Spinal cord (tissue), 10 donors: ENCODE measurements around the gene REM2. TPM values are rescaled to one million over a fixed set of nuclear protein-coding genes. Genes with fewer than 3 reads are reported as not detected.
"Not testable (repeated sequence)": the region's sequence is repeated elsewhere in the genome, so short reads cannot be mapped to it uniquely, and the experiment has no call there.

Source experiments
- DNase-seq, 6 donors: peaks; one replicate each; pipeline versions ENCODE4 v3.0.0 to v3.0.0-alpha.2; 2013 to 2015; ENCODE audit warnings: low spot score in 6 of 6, low read depth in 4 of 6
- H3K27ac ChIP-seq: one replicate; pipeline ENCODE4 v1.5.1; 2013; ENCODE audit warnings: low read depth, low read length, control low read depth
- H3K27me3 ChIP-seq: one replicate; pipeline ENCODE4 v1.6.1; 2013; ENCODE audit warnings: low read length; ENCODE audit not compliant: control insufficient read depth, insufficient read depth
- H3K36me3 ChIP-seq: one replicate; pipeline ENCODE4 v1.6.1; 2013; ENCODE audit warnings: low read length; ENCODE audit not compliant: control insufficient read depth, insufficient read depth
- H3K4me1 ChIP-seq: one replicate; pipeline ENCODE4 v1.6.1; 2013; ENCODE audit warnings: low read length; ENCODE audit not compliant: control insufficient read depth, insufficient read depth
- H3K4me3 ChIP-seq: one replicate; pipeline ENCODE4 v1.5.1; 2013; ENCODE audit warnings: low read depth, low read length, control low read depth
- H3K9me3 ChIP-seq: one replicate; pipeline ENCODE4 v1.6.1; 2013; ENCODE audit warnings: low read length; ENCODE audit not compliant: control insufficient read depth, insufficient read depth
- whole genome bisulfite sequencing: methylation state at CpG from one replicate; pipeline ENCODE4 v1.1.5; 2013; ENCODE audit warnings: missing lambda C conversion rate; ENCODE audit not compliant: insufficient coverage; 5-methylcytosine and 5-hydroxymethylcytosine counted together
- polyA plus RNA-seq, 2 donors: library from polyadenylated mRNA; unstranded; fragments of 120-200 nt; gene quantifications; one replicate each; pipeline ENCODE4 v1.2.1, GENCODE V29; 2013; ENCODE audit not compliant: insufficient read length in 2 of 2
- total RNA-seq, 2 donors: library from RNA; depleted of rRNA in 1 of 2; stranded (reverse); fragments of 120-200 nt in 1 of 2; fragments of >200 nt in 1 of 2; gene quantifications; one replicate each; pipeline versions ENCODE4 v1.2.3 to v1.2.4, GENCODE V29; 2013 to 2014
- donor health status: healthy.

Gene REM2
- total and polyA plus RNA-seq, 4 donors, result 1.3 to 8.9 (median 5.2) TPM

- H3K27me3 ChIP-seq, result no peaks in the 10 kb centered on the region
- no peaks in the 10 kb centered on the region for H3K9me3 ChIP-seq
- no peaks in the 10 kb centered on the region for H3K4me1 ChIP-seq
- DNase-seq, result no peak
- H3K27ac ChIP-seq, result no peak overlapping the region
- H3K4me3 ChIP-seq, result no peak overlapping the region
- peaks cover 74% of the 10 kb centered on the region for H3K36me3 ChIP-seq
- WGBS, result no CpG with 5 or more reads among the region's 3 CpGs
These were observed 24.4 kb downstream of the REM2 start for GRCh38 chr14:22907429-22907828.

DNA sequence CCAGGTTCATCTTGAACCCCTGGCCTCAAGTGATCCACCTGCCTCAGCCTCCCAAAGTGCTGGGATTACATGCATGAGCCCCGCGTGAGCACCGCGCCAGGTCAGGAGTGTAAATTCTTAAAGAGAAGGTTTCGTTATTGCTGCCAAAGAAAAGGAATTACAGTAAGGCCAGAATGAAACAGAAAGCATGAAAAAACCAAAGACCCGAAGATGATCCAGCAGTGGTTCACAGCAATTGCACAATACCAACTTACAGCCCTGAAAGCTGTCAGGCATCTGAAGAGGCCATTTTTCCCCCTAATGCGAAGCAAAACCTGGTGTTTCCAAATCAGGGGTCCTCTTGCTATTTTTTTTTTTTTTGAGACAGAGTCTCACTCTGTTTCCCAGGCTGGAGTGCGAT, 25.6 kb downstream of the REM2 start:
- Histone ChIP-seq H3K27ac (no peak overlapping the region), H3K36me3 (peaks cover 70% of the 10 kb centered on the region), H3K27me3 (no peaks in the 10 kb centered on the region), H3K4me3 (no peak overlapping the region), H3K9me3 (no peaks in the 10 kb centered on the region), H3K4me1 (no peaks in the 10 kb centered on the region)
- DNase-seq, result no peak
- WGBS, result 93% methylated on average over 6 of the region's 8 CpGs

DNA sequence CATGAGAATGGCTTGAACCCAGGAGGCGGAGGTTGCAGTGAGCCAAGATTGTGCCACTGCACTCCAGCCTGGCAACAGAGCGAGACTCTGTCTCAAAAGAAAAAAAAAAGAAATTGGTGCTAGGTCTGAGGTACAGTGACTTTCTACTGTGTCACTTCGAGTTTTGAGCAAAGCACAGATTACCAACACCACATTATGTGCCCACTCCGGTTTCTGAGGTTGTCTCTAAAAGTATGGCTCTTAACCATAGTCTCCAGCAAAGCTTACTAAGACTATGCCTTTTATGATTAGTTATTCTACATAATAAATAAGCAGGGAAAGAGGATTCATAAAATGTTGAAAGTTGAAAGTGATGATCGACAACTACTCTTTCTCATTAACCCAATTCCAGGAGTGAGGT, 27.9 kb downstream of the REM2 start:
- WGBS, result 73% methylated on average over 2 of the region's 5 CpGs
- no peak overlapping the region for H3K27ac ChIP-seq
- H3K4me1 ChIP-seq, result peaks cover 4% of the 10 kb centered on the region
- H3K36me3 ChIP-seq, result peaks cover 60% of the 10 kb centered on the region
- no peak for DNase-seq
- H3K9me3 ChIP-seq, result no peaks in the 10 kb centered on the region
- no peaks in the 10 kb centered on the region for H3K27me3 ChIP-seq
- H3K4me3 ChIP-seq, result no peak overlapping the region

DNA sequence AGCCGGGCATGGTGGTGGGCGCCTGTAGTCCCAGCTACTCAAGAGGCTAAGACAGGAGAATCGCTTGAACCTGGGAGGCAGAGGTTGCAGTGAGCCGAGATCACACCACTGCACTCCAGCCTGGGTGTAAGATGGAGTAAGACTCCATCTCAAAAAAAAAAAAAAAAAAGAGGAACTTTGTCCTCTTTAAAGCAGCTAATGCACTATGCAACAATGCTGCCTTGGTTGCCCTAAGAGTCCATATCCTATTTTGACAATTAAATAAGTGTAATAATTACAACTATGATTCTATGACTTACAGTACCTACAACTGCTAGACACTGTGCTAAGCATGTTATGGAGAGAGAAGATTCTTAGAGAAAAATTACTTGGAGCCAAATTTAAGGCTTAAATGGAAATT, 31.8 kb downstream of the REM2 start:
- WGBS, result no CpG with 5 or more reads among the region's 4 CpGs
- Histone ChIP-seq H3K4me1 (peaks cover 26% of the 10 kb centered on the region), H3K36me3 (peaks cover 32% of the 10 kb centered on the region)
- DNase-seq, H3K9me3 ChIP-seq, H3K4me3 ChIP-seq, H3K27ac ChIP-seq, H3K27me3 ChIP-seq: not testable (repeated sequence)

DNA sequence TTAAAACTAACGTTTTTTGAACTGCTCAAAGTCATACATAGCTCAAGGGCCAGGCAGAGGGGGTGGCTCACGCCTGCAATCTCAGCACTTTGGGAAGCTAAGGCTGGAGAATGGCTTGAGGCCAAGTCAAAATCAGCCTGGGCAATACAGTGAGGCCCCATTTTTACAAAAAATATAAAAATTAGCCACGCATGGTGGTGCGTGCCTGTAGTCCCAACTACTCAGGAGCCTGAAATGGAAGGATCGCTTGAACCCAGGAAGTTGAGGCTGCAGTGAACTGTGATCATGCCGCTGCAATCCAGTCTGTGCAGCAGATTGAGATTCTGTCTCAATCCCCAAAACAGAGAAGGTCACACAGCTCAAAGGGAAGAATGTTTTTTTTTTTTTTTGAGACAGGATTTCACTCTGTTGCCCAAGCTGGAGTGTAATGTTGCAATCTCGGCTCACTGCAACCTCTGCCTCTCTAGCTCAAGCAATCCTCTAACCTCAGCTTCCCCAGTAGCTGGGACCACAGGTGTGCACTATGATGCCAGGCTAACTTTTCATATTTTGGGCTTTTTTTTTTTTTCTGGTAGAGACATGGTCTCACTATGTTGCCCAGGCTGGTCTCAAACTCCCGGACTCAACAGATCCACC, 33.0 kb downstream of the REM2 start:
- Histone ChIP-seq H3K4me3 (no peak overlapping the region), H3K36me3 (peaks cover 31% of the 10 kb centered on the region), H3K4me1 (peaks cover 26% of the 10 kb centered on the region), H3K27me3 (no peaks in the 10 kb centered on the region), H3K9me3 (no peaks in the 10 kb centered on the region), H3K27ac (no peak overlapping the region)
- no peak for DNase-seq
- WGBS, result 89% methylated on average over 5 of the region's 8 CpGs

- peaks cover 26% of the 10 kb centered on the region for H3K4me1 ChIP-seq
- H3K4me3 ChIP-seq, result peak within 1 kb of the TSS; percentile 99
- no peaks in the 10 kb centered on the region for H3K27me3 ChIP-seq
- H3K36me3 ChIP-seq, result peaks cover 44% of the 10 kb centered on the region
- no peaks in the 10 kb centered on the region for H3K9me3 ChIP-seq
- DNase-seq, result peak; percentile 100
- WGBS, result 0% methylated on average over 46 of the region's 46 CpGs
- peak within 1 kb of the TSS; percentile 99 for H3K27ac ChIP-seq
These were observed 36.0 kb downstream of the REM2 start, which contains the start of gene RBM23 for GRCh38 chr14:22918804-22919600. Gene RBM23, minus strand, starts transcription at chr14:22919149.

- no peak for DNase-seq
- no peaks in the 10 kb centered on the region for H3K27me3 ChIP-seq
- no peaks in the 10 kb centered on the region for H3K9me3 ChIP-seq
- peak overlapping the region; percentile 39 for H3K4me3 ChIP-seq
- peak overlapping the region; percentile 83 for H3K27ac ChIP-seq
- H3K36me3 ChIP-seq, result peaks cover 49% of the 10 kb centered on the region
- peaks cover 26% of the 10 kb centered on the region for H3K4me1 ChIP-seq
- 2% methylated on average over 8 of the region's 10 CpGs for WGBS
These were observed 36.5 kb downstream of the REM2 start for GRCh38 chr14:22919601-22919921.

GRCh38 chr14:22920697-22921096, 37.7 kb downstream of the REM2 start:
- DNase-seq, result no peak
- H3K36me3 ChIP-seq, result peaks cover 54% of the 10 kb centered on the region
- no peaks in the 10 kb centered on the region for H3K27me3 ChIP-seq
- no peak overlapping the region for H3K4me3 ChIP-seq
- no peaks in the 10 kb centered on the region for H3K9me3 ChIP-seq
- H3K4me1 ChIP-seq, result peaks cover 24% of the 10 kb centered on the region
- 100% methylated on average over 1 of the region's 6 CpGs for WGBS
- H3K27ac ChIP-seq, result no peak overlapping the region

DNA sequence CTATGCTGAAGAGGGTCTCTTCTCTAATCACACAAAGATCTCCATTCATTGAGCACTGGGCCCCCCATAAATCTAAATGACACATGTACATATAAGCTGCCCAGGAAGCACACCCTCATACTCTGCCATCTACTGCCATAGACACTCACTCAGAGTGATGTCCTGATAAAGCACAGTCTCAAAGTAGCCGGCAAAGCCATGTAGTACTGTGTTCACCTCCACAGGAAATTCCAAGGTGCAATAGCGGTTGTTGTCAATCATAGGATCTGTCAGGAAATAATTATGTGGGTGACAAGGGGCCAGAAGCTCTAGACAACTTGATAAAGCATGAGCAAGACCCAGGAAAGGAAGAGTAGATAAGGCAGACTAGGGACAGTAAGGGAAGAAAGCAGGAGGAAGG, 39.3 kb downstream of the REM2 start:
- no peak overlapping the region for H3K27ac ChIP-seq
- H3K27me3 ChIP-seq, result no peaks in the 10 kb centered on the region
- H3K4me1 ChIP-seq, result peaks cover 19% of the 10 kb centered on the region
- no peak for DNase-seq
- peaks cover 56% of the 10 kb centered on the region for H3K36me3 ChIP-seq
- 100% methylated on average over 2 of the region's 2 CpGs for WGBS
- no peaks in the 10 kb centered on the region for H3K9me3 ChIP-seq
- H3K4me3 ChIP-seq, result no peak overlapping the region

- peaks cover 56% of the 10 kb centered on the region for H3K36me3 ChIP-seq
- H3K27me3 ChIP-seq, result no peaks in the 10 kb centered on the region
- H3K9me3 ChIP-seq, result no peaks in the 10 kb centered on the region
- no peak for DNase-seq
- H3K4me1 ChIP-seq, result peaks cover 22% of the 10 kb centered on the region
- WGBS, result 100% methylated on average over 2 of the region's 5 CpGs
- no peak overlapping the region for H3K27ac ChIP-seq
- H3K4me3 ChIP-seq, result no peak overlapping the region
These were observed 40.7 kb downstream of the REM2 start for GRCh38 chr14:22923746-22924145.
